Stimulated activated CD8-positive, alpha-beta memory T cell treated with anti-CD3 and anti-CD28 coated beads, Interleukin-7, amount 100 ng/mL, for 4 hours (primary cell): ENCODE measurements around the gene PAM.

Source experiments
- DNase-seq, 2 donors: peaks; one replicate each; pipeline ENCODE4 v3.0.0-alpha.2; 2020; ENCODE audit warnings: low read depth in 2 of 2

Gene PAM

GRCh38 chr5:102860035-102860434, 104.9 kb downstream of the PAM start:
- no peak for DNase-seq

GRCh38 chr5:102863058-102863457, 108.0 kb downstream of the PAM start:
- no peak for DNase-seq

- DNase-seq, result no peak
Measured at GRCh38 chr5:102863764-102864560, 108.9 kb downstream of the PAM start.

- no peak for DNase-seq
Measured at GRCh38 chr5:102865171-102865509, 110.0 kb downstream of the PAM start.

- DNase-seq, result peak; percentile 2 to 47
Measured at GRCh38 chr5:102865510-102866236, 110.6 kb downstream of the PAM start.

DNA sequence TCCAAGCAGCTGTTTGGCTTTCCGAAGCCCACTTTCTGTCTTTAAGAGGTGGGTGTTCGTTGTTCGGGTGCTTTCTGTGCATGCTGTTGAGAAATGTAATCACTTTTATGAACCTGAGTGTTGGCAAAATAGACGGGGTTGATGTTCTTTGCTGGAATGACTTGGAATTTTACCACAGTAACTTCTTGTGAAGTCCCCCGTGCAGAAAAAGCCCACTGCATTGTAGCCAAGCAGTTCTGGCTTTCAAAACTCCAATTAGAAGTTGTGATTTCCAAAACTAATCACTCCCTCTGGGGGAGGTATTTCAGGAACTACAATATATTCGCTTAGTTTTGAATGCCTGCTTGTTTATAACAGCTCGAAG, 111.1 kb downstream of the PAM start:
- DNase-seq, result no peak

- no peak for DNase-seq
Measured at GRCh38 chr5:102867992-102868662, 113.0 kb downstream of the PAM start.

DNA sequence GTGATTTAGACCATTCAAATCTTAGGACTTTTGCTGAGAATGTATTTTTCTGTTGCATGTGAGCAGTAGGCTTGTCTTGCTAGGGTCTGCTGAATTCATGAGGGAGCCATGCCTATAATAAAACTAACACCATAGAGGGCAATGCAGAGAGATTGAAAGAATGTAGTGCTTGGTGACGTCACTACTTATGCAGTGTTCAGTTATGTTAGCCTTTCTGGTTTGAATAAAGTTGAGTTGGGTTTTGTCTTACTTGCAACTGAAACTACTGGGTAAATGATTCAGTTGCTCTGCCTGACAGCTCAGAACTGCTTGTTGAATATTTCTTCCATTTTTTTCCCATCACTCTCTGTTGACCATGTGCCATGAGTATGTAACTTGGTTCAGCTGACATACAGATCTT, 114.1 kb downstream of the PAM start:
- no peak for DNase-seq

GRCh38 chr5:102873379-102873932, 118.4 kb downstream of the PAM start:
- DNase-seq, result no peak

- no peak for DNase-seq
Measured at GRCh38 chr5:102874054-102874453, 118.9 kb downstream of the PAM start.

- no peak for DNase-seq
Measured at GRCh38 chr5:102875721-102876123, 120.6 kb downstream of the PAM start.

GRCh38 chr5:102876610-102877009, 121.5 kb downstream of the PAM start:
- DNase-seq, result no peak

DNA sequence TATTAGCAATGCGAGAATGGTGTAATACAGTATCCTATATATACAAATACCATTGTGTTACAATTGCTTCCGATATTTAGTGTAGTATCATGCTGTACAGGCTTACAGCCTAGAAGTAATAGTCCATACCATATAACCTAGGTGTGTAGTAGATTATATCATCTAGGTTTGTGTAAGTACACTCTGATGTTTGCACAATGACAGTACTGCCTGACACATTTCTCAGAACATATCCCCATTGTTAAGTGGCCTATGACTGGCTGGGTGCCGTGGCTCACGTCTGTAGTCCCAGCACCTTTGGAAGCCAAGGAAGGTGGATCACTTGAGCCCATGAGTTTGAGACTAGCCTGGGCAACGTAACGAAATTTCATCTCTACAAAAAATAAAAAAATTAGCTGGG, 124.6 kb downstream of the PAM start:
- DNase-seq, result no peak

DNA sequence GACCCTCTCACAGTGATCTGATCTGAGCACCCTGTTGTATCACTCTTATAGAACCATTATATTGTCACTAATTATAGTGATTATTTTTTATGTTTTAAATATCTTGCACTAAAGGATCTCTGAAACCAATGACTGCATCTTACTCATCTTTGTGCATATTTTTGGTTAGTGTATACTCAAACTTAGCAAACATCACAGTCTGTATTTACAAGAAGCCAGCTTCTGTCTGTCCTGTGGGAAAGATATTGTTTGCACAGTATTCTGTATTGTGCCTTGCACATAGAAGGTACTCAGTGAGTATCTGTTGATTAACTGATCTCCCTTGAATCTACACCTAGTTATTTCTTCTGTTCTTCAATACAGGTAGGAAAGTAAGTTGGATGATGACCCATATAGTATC, 131.5 kb downstream of the PAM start:
- DNase-seq, result no peak

DNA sequence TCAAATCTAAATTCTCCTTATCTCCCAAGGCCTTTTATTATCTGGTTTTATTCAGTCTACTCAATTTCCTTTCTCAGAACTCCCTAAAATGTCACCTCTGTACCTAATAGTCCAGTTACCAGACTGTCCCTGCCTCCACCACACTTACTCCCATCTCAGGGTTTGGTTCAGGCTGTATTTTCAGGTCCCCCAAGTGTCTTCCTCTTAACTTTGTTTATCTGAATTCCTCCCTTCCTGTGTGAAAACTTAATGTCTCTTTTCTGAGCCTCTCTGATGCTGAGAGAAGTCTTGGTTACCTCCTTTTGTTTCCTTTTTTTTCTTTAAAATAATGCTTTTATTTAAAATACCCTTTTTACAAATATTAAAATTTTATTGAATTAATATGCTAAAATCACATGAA, 133.4 kb downstream of the PAM start:
- no peak for DNase-seq

- DNase-seq, result no peak
Measured at GRCh38 chr5:102889033-102889432, 133.9 kb downstream of the PAM start.

GRCh38 chr5:102890133-102890532, 135.0 kb downstream of the PAM start:
- no peak for DNase-seq

DNA sequence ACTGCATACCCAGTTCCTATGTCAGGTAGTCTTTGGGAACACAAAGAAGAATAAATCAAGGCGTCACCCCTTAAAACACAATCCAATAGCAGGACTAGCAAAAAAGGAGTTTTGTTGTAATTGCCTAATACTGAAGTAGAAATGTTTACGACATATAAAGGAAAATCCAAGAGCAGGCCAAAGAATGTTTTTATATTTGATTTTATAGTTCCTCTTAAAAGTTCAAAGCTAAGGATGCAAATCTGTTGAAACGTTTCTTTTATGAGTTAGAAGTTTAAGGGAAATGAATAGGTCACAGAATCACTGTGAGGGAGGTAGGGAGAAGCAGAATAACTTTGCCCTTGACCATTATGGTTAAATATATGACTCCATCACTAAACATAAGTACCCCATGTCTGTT, 136.1 kb downstream of the PAM start:
- DNase-seq, result no peak

DNA sequence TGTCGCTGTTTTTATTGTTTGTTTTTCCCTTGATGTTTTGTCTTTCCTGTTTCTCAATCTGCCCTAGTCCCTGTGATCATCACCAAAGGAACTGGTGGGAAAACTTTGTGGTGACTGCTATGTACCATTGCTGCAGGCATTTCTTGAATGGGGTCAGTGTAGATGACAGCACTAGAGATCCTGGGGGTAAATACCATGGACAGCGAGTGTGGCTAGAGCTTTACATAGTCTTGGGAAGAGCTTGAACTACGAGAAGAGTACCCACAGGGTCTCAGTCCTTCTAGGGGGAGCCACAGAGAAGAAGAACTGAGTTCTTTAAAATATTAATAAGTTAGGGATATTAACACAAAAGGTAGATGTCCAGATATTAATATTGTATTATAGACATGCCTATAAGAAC, 138.8 kb downstream of the PAM start:
- DNase-seq, result no peak

- no peak for DNase-seq
Measured at GRCh38 chr5:102895234-102895633, 140.1 kb downstream of the PAM start.

- no peak for DNase-seq
Measured at GRCh38 chr5:102895976-102896375, 140.9 kb downstream of the PAM start.

GRCh38 chr5:102901424-102902134, 146.5 kb downstream of the PAM start:
- DNase-seq, result no peak
